Kidney epithelial cell (primary cell): ENCODE measurements around the gene LRGUK. TPM values are rescaled to one million over a fixed set of nuclear protein-coding genes. Genes with fewer than 3 reads are reported as not detected.
"Not testable (repeated sequence)": the region's sequence is repeated elsewhere in the genome, so short reads cannot be mapped to it uniquely, and the experiment has no call there.

Experiments
- DNase-seq: peaks from one replicate; pipeline ENCODE4 v3.0.0-alpha.2; 2010; ENCODE audit warnings: low read depth
- H3K27me3 ChIP-seq: 2 replicates; pipeline ENCODE4 v1.6.0; 2011; ENCODE audit warnings: low read length; ENCODE audit not compliant: control insufficient read depth, insufficient read depth
- H3K36me3 ChIP-seq: 2 replicates; pipeline ENCODE4 v1.5.1; 2011; ENCODE audit warnings: low read length; ENCODE audit not compliant: control insufficient read depth, insufficient read depth
- H3K4me3 ChIP-seq: 2 replicates; pipeline ENCODE4 v1.5.1; 2011; ENCODE audit warnings: low read depth, mild to moderate bottlenecking, control low read depth, low read length
- CTCF ChIP-seq: IDR thresholded peaks from 2 replicates; pipeline ENCODE4 v1.5.1; 2011; ENCODE audit warnings: mild to moderate bottlenecking, moderate library complexity, low read length, control low read depth, inconsistent platforms; ENCODE audit not compliant: insufficient read depth, poor library complexity, severe bottlenecking
- total RNA-seq: library from RNA; depleted of rRNA; stranded (reverse); fragments of >200 nt; gene quantifications from 2 replicates; pipeline ENCODE4 v1.2.3, GENCODE V29; 2015

The LRGUK gene
- total RNA-seq, 1 donor from 2014 or later = 0.42 TPM

GRCh38 chr7:134287916-134288659, 160.9 kb downstream of the LRGUK start:
- H3K36me3 ChIP-seq = no peaks in the 10 kb centered on the region
- H3K27me3 ChIP-seq = no peaks in the 10 kb centered on the region
- DNase-seq = no peak
- TF ChIP-seq CTCF = no peak
- no peak overlapping the region for H3K4me3 ChIP-seq

- TF ChIP-seq CTCF = no peak
- DNase-seq = no peak
- no peaks in the 10 kb centered on the region for H3K27me3 ChIP-seq
- H3K4me3 ChIP-seq = no peak overlapping the region
- H3K36me3 ChIP-seq = no peaks in the 10 kb centered on the region
These were observed 162.3 kb downstream of the LRGUK start for GRCh38 chr7:134289423-134289822.

DNA sequence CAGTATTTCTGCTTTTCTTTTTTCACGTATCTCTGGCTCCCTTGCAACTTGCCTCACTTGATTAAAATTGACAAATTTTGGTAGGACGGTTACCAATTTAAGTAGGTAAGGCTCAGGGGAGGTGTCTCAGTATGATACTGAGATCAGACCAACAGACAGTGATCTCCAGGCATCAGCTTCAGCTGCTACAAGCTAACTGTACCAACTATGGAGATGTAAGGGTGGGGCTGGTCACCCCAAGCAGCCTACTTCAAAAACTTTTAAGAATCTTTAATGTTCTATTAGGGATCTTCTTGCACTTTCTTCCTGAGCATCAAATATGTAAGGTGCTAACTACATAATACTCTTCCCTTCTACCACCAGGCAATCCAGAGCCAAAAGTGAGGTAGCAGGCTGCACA, 162.7 kb downstream of the LRGUK start:
- no peaks in the 10 kb centered on the region for H3K27me3 ChIP-seq
- H3K36me3 ChIP-seq = no peaks in the 10 kb centered on the region
- no peak for TF ChIP-seq CTCF
- no peak for DNase-seq
- H3K4me3 ChIP-seq = no peak overlapping the region

- TF ChIP-seq CTCF = no peak
- DNase-seq = no peak
- Histone ChIP-seq H3K27me3 (no peaks in the 10 kb centered on the region), H3K36me3 (no peaks in the 10 kb centered on the region), H3K4me3 (no peak overlapping the region)
These were observed 163.1 kb downstream of the LRGUK start for GRCh38 chr7:134290286-134290685.

GRCh38 chr7:134293002-134293740, 166.0 kb downstream of the LRGUK start:
- no peak for DNase-seq
- Histone ChIP-seq H3K36me3 (no peaks in the 10 kb centered on the region), H3K27me3 (no peaks in the 10 kb centered on the region), H3K4me3 (no peak overlapping the region)
- TF ChIP-seq CTCF = no peak

DNA sequence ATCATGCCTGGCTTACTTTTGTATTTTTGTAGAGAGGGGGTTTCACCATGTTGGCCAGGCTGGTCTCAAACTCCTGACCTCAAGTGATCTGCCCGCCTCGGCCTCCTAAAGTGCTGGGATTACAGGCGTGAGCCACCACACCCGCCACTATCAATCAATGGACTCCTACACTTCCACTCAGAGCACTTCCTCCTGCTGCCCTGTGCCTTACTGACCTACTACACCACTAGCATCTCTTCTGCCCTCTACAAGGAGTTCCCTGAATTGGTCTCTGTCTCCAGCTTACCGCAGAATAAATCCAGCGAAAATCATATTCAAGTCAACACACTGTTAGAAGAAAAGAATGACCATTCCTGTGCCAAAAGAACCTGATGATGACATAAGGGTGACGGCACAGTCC, 168.8 kb downstream of the LRGUK start:
- H3K36me3 ChIP-seq = not testable (repeated sequence)

More for the DNA sequence above, 168.8 kb downstream of the LRGUK start:
- not testable (repeated sequence) for H3K27me3 ChIP-seq, DNase-seq, H3K4me3 ChIP-seq
